Body of pancreas (tissue), 4 donors: ENCODE measurements around the gene CCDC77. TPM values are rescaled to one million over a fixed set of nuclear protein-coding genes. Genes with fewer than 3 reads are reported as not detected.

Experiments used
- ATAC-seq: fragments of 150-250 bp; one replicate; pipeline ENCODE4 v1.9.1; 2016
- DNase-seq, 4 donors: peaks; one replicate each; pipeline ENCODE4 v3.0.0-alpha.2; 2019
- H3K27ac ChIP-seq, 4 donors: fragments of 200-600 bp; sonication (generic); 1 replicate in 3 of 4; 2 replicates in 1 of 4; pipeline versions ENCODE4 v1.5.1 to v1.6.1; 2016 to 2019; ENCODE audit warnings: mild to moderate bottlenecking in 1 of 4, mixed read lengths in 1 of 4, moderate library complexity in 1 of 4
- H3K27me3 ChIP-seq, 2 donors: fragments of 200-600 bp; sonication (generic); one replicate each; pipeline ENCODE4 v1.6.0; 2016; ENCODE audit warnings: mild to moderate bottlenecking in 1 of 2
- H3K36me3 ChIP-seq, 2 donors: fragments of 200-600 bp; sonication (generic); replicated peaks in 1 of 2; 2 replicates each; pipeline ENCODE4 v1.5.1; 2016; ENCODE audit warnings: low read depth in 2 of 2; ENCODE audit not compliant: insufficient read depth in 1 of 2
- H3K4me1 ChIP-seq: fragments of 200-600 bp; sonication (generic); one replicate; pipeline ENCODE4 v1.6.0; 2016
- H3K4me3 ChIP-seq, 2 donors: fragments of 200-600 bp; sonication (generic); 1 replicate in 1 of 2; 2 replicates in 1 of 2; pipeline ENCODE4 v1.5.1; 2016 to 2019
- H3K9me3 ChIP-seq, 3 donors: fragments of 200-600 bp; sonication (generic); 1 replicate in 2 of 3; 2 replicates in 1 of 3; pipeline ENCODE4 v1.5.1; 2016
- CTCF ChIP-seq, 7 experiments: fragments of 450-650 bp in 4 of 7; fragments of 200-600 bp in 3 of 7; sonication (generic) in 3 of 7; IDR thresholded peaks; one replicate each; pipeline ENCODE4 v1.5.1; 2016 to 2019; ENCODE audit warnings: antibody characterized with exemption in 7 of 7
- POLR2A ChIP-seq, 3 donors: fragments of 450-650 bp; IDR thresholded peaks; one replicate each; pipeline ENCODE4 v1.6.1; 2016; ENCODE audit warnings: antibody characterized with exemption in 3 of 3, mild to moderate bottlenecking in 2 of 3
- WGBS, 2 donors: methylation state at CpG; one replicate each; pipeline ENCODE4 v1.1.5; 2017; 5-methylcytosine and 5-hydroxymethylcytosine counted together
- intact Hi-C: fragments of 100-400 bp; cut with DNase I; formaldehyde crosslinking; loops from one replicate; pipeline ENCODE4 v1.15.1; 2023
- total RNA-seq, 2 donors: library from RNA; depleted of rRNA; stranded (reverse); fragments of >200 nt; gene quantifications; one replicate each; pipeline ENCODE4 v1.1.0, GENCODE V29; 2016

The CCDC77 gene
- total RNA-seq, 2 donors from 2014 or later: 2.9 to 4.9 TPM

- TF ChIP-seq POLR2A (IDR thresholded peaks at IDR 0.05) (no peak), CTCF (IDR thresholded peaks at IDR 0.05) (no peak)
- Histone ChIP-seq H3K27ac (no peak overlapping the region), H3K4me3 (no peak overlapping the region), H3K4me1 (peaks cover 14% of the 10 kb centered on the region), H3K36me3 (no peaks in the 10 kb centered on the region), H3K27me3 (no peaks in the 10 kb centered on the region), H3K9me3 (no peaks in the 10 kb centered on the region)
- DNase-seq (peak; percentile 30 to 59 (median 42)), ATAC-seq (peak; percentile 67)
- intact Hi-C loops: no loop called here
- 19 to 24% methylated on average over 3 of the region's 3 CpGs for WGBS, 2 donors
Observed at GRCh38 chr12:450438-450837, 49.0 kb downstream of the CCDC77 start.

GRCh38 chr12:452667-453210 is 51.3 kb downstream of the CCDC77 start:
- intact Hi-C loops: no loop called here
- no peaks in the 10 kb centered on the region for H3K27me3 ChIP-seq
- H3K9me3 ChIP-seq: no peaks in the 10 kb centered on the region
- no peak for TF ChIP-seq POLR2A (IDR thresholded peaks at IDR 0.05)
- TF ChIP-seq CTCF (IDR thresholded peaks at IDR 0.05): peak in 2 of 7 experiments; percentile 24 to 28
- ATAC-seq (no peak), DNase-seq (peak in 2 of 4 donors; percentile 44 to 53)
- no peak overlapping the region for H3K27ac ChIP-seq
- 64 to 91% methylated on average over 5 to 14 of the region's 25 CpGs for WGBS, 2 donors
- peaks cover 14% of the 10 kb centered on the region for H3K4me1 ChIP-seq
- H3K4me3 ChIP-seq: no peak overlapping the region
- H3K36me3 ChIP-seq: no peaks in the 10 kb centered on the region

- ATAC-seq: no peak
- TF ChIP-seq CTCF (IDR thresholded peaks at IDR 0.05) (no peak), POLR2A (IDR thresholded peaks at IDR 0.05) (no peak)
Observed at GRCh38 chr12:454833-455232, 53.4 kb downstream of the CCDC77 start.

GRCh38 chr12:455821-456220 is 54.4 kb downstream of the CCDC77 start:
- no peaks in the 10 kb centered on the region for H3K27me3 ChIP-seq
- H3K27ac ChIP-seq: no peak overlapping the region
- H3K36me3 ChIP-seq: no peaks in the 10 kb centered on the region
- TF ChIP-seq POLR2A (IDR thresholded peaks at IDR 0.05) (no peak), CTCF (IDR thresholded peaks at IDR 0.05) (no peak)
- DNase-seq (no peak), ATAC-seq (no peak)
- no peaks in the 10 kb centered on the region for H3K9me3 ChIP-seq
- peaks cover 18% of the 10 kb centered on the region for H3K4me1 ChIP-seq
- no peak overlapping the region for H3K4me3 ChIP-seq
- intact Hi-C loops: loop anchor here (5.0 kb wide), 1 partner anchor 91 kb away; no protein-coding TSS in a partner anchor
- 37 to 44% methylated on average over 2 of the region's 2 CpGs for WGBS, 2 donors

More at GRCh38 chr12:454833-455232, 53.4 kb downstream of the CCDC77 start:
- Histone ChIP-seq H3K27me3 (no peaks in the 10 kb centered on the region), H3K4me1 (peaks cover 21% of the 10 kb centered on the region), H3K36me3 (no peaks in the 10 kb centered on the region), H3K9me3 (no peaks in the 10 kb centered on the region), H3K27ac (no peak overlapping the region), H3K4me3 (no peak overlapping the region)
- no peak for DNase-seq
- intact Hi-C loops: loop anchor here (5.0 kb wide), 1 partner anchor 92 kb away; no protein-coding TSS in a partner anchor
- WGBS, 2 donors: 44 to 50% methylated on average over 1 of the region's 1 CpG

GRCh38 chr12:457676-458075 is 56.2 kb downstream of the CCDC77 start:
- ATAC-seq: no peak
- peaks cover 14% of the 10 kb centered on the region for H3K4me1 ChIP-seq
- TF ChIP-seq CTCF (IDR thresholded peaks at IDR 0.05): no peak
- 93 to 98% methylated on average over 4 of the region's 4 CpGs for WGBS, 2 donors
- H3K27me3 ChIP-seq: no peaks in the 10 kb centered on the region
- intact Hi-C loops: loop anchor here (5.0 kb wide), 1 partner anchor 90 kb away; no protein-coding TSS in a partner anchor
- no peaks in the 10 kb centered on the region for H3K9me3 ChIP-seq
- no peak overlapping the region for H3K4me3 ChIP-seq
- H3K27ac ChIP-seq: no peak overlapping the region
- no peak for DNase-seq
- no peaks in the 10 kb centered on the region for H3K36me3 ChIP-seq
